ENCODE data around the gene SRGAP3. TPM values are rescaled to one million over a fixed set of nuclear protein-coding genes. Genes with fewer than 3 reads are reported as not detected.

SRGAP3 gene
- total and polyA plus RNA-seq, 2 experiments from 2014 or later: 7.4 to 8.3 TPM

- Histone ChIP-seq H3K4me1 (ENCODE audit: insufficient read depth) (peaks cover 5% of the 10 kb centered on the region), H3K4me2 (no peak overlapping the region), H3K36me3 (replicated peaks; ENCODE audit: insufficient read depth, low read depth) (no peaks in the 10 kb centered on the region), H3K4me3 (no peak overlapping the region), H3K9me3 (ENCODE audit: low read depth) (no peaks in the 10 kb centered on the region), H3K27ac (no peak overlapping the region), H3K9me2 (replicated peaks; ENCODE audit: insufficient read depth) (no peaks in the 10 kb centered on the region), H3K79me2 (no peaks in the 10 kb centered on the region), H3K27me3 (no peaks in the 10 kb centered on the region), H4K20me1 (ENCODE audit: insufficient read depth, poor library complexity, severe bottlenecking) (no peaks in the 10 kb centered on the region), H2AFZ (no peak overlapping the region)
- WGBS (ENCODE audit: low lambda C conversion rate, missing lambda C conversion rate): 93% methylated on average over 12 of the region's 12 CpGs
- DNase-seq (ENCODE audit: low spot score): no peak
- no peak for TF ChIP-seq EZH2 (IDR thresholded peaks at IDR 0.05; ENCODE audit: borderline replicate concordance)
- no peak for TF ChIP-seq CTCF (IDR thresholded peaks at IDR 0.05; ENCODE audit: poor library complexity)
Measured at GRCh38 chr3:9099702-9100512, 149.5 kb downstream of the SRGAP3 start.

- Histone ChIP-seq H3K79me2 (no peaks in the 10 kb centered on the region), H3K4me2 (no peak overlapping the region), H3K9me3 (ENCODE audit: low read depth) (no peaks in the 10 kb centered on the region), H3K4me1 (ENCODE audit: insufficient read depth) (peaks cover 5% of the 10 kb centered on the region), H2AFZ (no peak overlapping the region), H4K20me1 (ENCODE audit: insufficient read depth, poor library complexity, severe bottlenecking) (no peaks in the 10 kb centered on the region), H3K9me2 (replicated peaks; ENCODE audit: insufficient read depth) (no peaks in the 10 kb centered on the region), H3K36me3 (replicated peaks; ENCODE audit: insufficient read depth, low read depth) (no peaks in the 10 kb centered on the region), H3K27ac (no peak overlapping the region), H3K4me3 (no peak overlapping the region), H3K27me3 (no peaks in the 10 kb centered on the region)
- 72% methylated on average over 17 of the region's 17 CpGs for WGBS (ENCODE audit: low lambda C conversion rate, missing lambda C conversion rate)
- peak; percentile 55 for DNase-seq (ENCODE audit: low spot score)
- TF ChIP-seq CTCF (IDR thresholded peaks at IDR 0.05; ENCODE audit: poor library complexity): no peak
Measured at GRCh38 chr3:9098716-9099675, 150.4 kb downstream of the SRGAP3 start.

- TF ChIP-seq EZH2phosphoT487 (IDR thresholded peaks at IDR 0.05; ENCODE audit: low read depth, severe bottlenecking, unreplicated experiment) (no peak), CTCF (IDR thresholded peaks at IDR 0.05; ENCODE audit: poor library complexity) (no peak), EZH2 (IDR thresholded peaks at IDR 0.05; ENCODE audit: borderline replicate concordance) (no peak)
- Histone ChIP-seq H3K9me2 (replicated peaks; ENCODE audit: insufficient read depth) (no peaks in the 10 kb centered on the region), H3K36me3 (replicated peaks; ENCODE audit: insufficient read depth, low read depth) (no peaks in the 10 kb centered on the region), H3K27me3 (no peaks in the 10 kb centered on the region), H3K4me3 (no peak overlapping the region), H3K9me3 (ENCODE audit: low read depth) (no peaks in the 10 kb centered on the region), H3K79me2 (no peaks in the 10 kb centered on the region), H4K20me1 (ENCODE audit: insufficient read depth, poor library complexity, severe bottlenecking) (no peaks in the 10 kb centered on the region), H2AFZ (no peak overlapping the region), H3K4me1 (ENCODE audit: insufficient read depth) (peaks cover 5% of the 10 kb centered on the region), H3K27ac (no peak overlapping the region), H3K4me2 (no peak overlapping the region)
- 91% methylated on average over 7 of the region's 7 CpGs for WGBS (ENCODE audit: low lambda C conversion rate, missing lambda C conversion rate)
- no peak for DNase-seq (ENCODE audit: low spot score)
Measured at GRCh38 chr3:9097495-9097894, 152.0 kb downstream of the SRGAP3 start.

Data from hepatocyte (in vitro differentiated cells).